NCI-H82 treated with DMSO at 0.1 percent for 48 hours (cell line): ENCODE results near the gene OR2B2.
"Not testable (repeated sequence)": the region's sequence is repeated elsewhere in the genome, so short reads cannot be mapped to it uniquely, and the experiment has no call there.

Experiments used
- DNase-seq: peaks from one replicate; lab custom pipeline; 2025; ENCODE audit not compliant: unreplicated experiment; lab: John Stamatoyannopoulos, UW

The OR2B2 gene

DNA sequence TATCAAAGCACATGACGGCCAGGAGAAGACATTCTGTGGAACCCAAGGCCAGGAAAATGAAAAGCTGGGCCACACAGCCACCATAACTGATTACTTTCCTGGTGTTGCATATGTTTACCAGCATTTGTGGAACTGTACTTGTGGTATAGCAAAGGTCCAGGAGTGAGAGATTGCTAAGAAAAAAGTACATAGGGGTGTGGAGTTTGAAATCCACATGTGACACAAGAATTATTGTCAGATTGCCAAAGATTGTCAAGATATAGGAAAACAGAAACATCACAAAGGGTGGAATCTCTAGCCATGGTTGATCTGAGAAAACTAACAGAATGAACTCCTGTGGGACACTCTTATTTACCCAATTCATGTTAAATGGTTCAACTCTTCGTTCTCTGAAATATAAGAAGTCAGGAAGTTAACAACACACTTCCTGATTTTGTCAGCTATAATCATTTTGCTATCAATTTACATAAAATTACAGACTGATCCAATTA, at the start of gene OR2B2:
TSS of gene OR2B2 (minus strand) at position 441 of the 491 bp plus-strand sequence. CDS start at position 364, 77 bp downstream.
- DNase-seq, result no peak

- DNase-seq, result no peak
These were observed 45.3 kb upstream of the OR2B2 start for GRCh38 chr6:27957516-27957915.

- DNase-seq, result no peak
These were observed 44.7 kb upstream of the OR2B2 start, which contains the start of gene OR2B6 for GRCh38 chr6:27956941-27957340. Gene OR2B6, plus strand, starts transcription at chr6:27957241. Its CDS starts 0 bp downstream, at chr6:27957241.

DNA sequence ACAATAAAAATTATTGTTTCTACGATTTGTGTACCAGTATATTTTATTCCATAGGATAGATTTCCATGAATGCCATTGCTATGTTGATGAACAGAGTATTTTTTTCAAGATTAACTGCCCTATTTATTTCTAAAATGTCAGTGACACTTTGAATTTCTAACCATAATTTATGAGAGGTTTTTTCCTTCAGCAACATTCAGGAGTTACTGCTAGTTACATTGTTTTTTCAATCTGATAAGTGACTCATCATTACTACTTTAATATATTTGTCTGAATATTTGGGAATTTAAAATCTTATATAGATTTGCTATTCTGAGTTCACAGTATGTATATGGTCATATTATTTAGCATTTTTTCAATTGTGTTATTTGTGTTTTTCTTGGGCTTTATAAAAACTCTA, 38.8 kb upstream of the OR2B2 start:
- DNase-seq, result no peak

GRCh38 chr6:27948237-27948636, 36.0 kb upstream of the OR2B2 start:
- no peak for DNase-seq

- DNase-seq, result not testable (repeated sequence)
These were observed 30.9 kb upstream of the OR2B2 start for GRCh38 chr6:27943072-27943471.

GRCh38 chr6:27940766-27941165, 28.6 kb upstream of the OR2B2 start:
- DNase-seq, result no peak

DNA sequence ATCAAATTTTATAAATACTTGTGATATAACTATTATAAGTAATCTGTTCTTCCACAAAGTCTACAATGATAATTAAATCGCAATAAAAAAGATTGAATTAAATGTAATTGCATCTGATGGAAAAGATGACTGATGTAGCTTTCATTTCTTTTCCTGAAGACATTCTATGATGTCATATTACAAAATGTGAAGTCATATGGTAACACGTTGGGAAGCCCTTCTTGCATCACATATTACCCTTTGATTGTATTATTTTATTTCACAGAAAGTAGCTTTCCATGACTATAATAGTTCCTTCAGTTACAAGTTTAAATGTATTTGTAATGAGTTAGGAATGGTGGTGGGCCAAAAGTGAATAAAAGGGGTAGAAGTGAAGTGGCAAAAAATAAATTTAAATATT, 19.0 kb upstream of the OR2B2 start:
- no peak for DNase-seq

DNA sequence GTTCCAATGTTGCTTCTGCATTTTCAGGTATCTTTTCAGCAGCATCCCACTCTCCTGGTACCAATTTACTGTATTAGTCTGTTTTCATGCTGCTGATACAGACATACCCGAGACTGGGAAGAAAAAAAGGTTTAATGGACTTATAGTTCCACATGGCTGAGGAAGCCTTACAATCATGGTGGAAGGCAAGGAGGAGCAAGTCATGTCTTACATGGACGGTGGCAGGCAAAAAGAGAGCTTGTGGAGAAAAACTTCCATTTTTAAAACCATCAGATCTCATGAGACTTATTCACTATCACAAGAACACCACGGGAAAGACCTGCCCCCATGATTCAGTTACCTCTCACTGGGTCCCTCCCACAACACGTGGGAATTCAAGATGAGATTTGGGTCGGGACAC, 17.7 kb upstream of the OR2B2 start:
- not testable (repeated sequence) for DNase-seq

- DNase-seq, result not testable (repeated sequence)
These were observed 15.8 kb upstream of the OR2B2 start for GRCh38 chr6:27928041-27928440.

DNA sequence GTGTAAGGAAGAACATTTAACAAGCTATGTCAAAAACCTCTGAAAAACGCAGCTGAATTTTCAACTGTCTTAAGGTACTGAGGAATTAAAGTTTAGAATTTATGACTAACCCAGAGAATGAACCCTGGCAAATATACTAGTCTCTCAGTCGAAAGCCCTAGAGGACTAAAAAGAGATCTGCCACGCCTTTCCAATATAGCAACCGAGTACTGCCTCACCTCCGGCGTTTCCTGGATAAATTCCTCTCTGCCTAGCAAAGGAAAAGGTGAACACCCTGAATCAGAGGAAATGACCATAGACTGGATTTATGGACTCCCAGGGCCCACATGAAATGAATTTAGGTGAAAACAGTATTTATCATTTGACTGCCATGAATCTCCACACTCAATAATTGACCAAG, 12.0 kb upstream of the OR2B2 start:
- DNase-seq, result no peak

DNA sequence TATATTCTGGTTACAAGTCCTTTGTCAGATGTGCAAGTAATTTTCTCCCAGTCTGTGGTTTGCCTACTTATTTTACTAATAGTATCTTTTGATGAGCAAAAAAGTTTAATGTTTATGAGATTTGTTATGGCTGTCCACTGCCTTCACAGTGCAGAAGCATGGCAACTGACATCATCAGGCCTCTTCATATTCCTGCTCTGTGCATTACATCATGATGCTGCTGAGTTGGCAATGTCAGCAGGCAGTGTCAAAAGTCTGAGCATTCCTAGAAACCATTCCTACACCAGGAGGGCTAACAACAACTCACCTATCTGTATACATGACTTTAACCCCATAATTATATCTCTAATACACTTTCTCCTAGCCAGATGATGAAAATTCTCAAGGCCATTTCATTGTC, 10.8 kb upstream of the OR2B2 start:
- DNase-seq, result no peak

DNA sequence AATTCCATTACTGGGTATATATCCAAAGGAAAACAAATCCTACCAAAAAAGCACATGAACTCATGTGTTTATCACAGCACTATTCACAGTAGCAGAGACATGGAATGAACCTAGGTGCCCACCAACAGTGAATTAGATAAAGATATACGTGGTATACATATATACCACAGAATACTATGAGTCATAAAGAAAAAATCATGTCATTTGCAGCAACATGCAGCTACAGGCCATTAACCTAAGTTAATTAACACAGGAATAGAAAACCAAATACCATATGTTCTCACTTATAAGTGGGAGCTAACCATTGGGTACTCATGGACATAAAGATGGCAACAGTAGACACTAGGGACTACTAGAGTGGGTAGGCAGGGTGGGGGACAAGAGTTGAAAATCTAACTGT, 4.2 kb downstream of the OR2B2 start:
- no peak for DNase-seq

- peak; percentile 68 for DNase-seq
These were observed 9.6 kb downstream of the OR2B2 start for GRCh38 chr6:27902335-27903314.

- no peak for DNase-seq
These were observed 10.4 kb downstream of the OR2B2 start for GRCh38 chr6:27901801-27902200.

DNA sequence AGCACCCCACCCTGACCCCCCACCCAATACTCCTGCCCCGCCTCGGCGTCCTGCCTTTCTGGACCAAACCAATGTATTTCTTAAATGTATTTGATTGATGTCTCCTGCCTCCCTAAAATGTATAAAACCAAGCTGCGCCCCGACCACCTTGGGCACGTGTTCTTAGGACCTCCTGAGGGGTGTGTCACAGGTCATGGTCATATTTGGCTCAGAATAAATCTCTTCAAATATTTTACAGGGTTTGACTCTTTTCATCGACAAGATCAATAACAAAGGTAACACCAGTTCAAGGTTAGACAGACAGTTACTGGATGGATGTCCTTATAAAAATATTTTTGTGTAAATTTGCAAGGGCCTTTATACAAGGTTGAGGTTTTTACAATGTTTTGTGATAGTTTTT, 12.0 kb downstream of the OR2B2 start:
- not testable (repeated sequence) for DNase-seq

GRCh38 chr6:27899543-27899942, 12.7 kb downstream of the OR2B2 start:
- no peak for DNase-seq

DNA sequence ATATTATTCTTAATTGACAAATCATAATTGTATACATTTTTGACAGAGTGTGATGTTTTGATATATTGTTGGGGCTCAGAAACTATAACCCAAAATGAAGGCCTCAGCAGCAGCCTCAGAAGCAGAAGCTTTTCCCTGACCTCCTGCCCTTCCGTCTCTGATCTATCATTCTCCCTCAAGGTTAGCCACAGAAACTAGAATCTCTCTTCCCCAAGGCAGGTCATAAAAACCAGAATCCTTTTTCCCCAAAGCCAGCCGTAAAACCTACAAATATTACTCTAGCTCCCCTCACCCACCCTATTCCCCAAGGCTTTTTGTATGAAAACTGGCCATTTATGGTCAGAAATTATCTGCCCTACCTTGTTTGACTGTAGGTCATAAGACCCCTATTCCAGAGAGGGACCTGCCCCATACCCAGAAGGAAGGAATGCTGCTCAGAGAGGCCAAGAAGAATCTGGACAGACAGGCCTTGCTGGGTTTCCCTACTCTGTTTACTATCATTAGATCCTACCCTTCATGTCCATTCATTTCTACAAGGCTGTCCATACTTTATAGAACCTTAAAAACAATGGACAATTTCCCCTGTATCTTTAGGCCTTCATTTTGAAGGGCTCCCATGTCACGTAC, 14.5 kb downstream of the OR2B2 start:
- no peak for DNase-seq

DNA sequence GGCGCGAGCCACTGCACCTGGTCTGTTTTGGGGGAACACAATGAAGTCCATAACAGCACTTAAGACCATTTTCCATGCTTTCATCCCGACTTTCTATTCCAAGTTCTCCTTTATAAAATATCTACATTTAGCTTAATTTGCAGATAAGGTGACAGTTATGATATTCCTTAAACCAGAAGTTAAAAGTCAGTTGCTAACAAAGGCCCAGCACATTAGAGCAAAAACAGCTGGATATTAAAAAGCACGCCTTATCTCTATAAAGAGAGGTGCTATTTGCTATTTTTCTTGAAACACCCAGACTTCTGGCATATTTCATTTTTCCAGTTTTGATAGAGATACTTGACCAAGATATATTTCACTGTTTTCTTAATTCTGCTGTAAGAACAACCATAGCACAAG, 15.8 kb downstream of the OR2B2 start:
- no peak for DNase-seq

- DNase-seq, result peak; percentile 82
These were observed 17.1 kb downstream of the OR2B2 start for GRCh38 chr6:27894839-27895762.
